Measurements from ENCODE around the gene RYR1.
"Not testable (repeated sequence)": the region's sequence is repeated elsewhere in the genome, so short reads cannot be mapped to it uniquely, and the experiment has no call there.

The RYR1 gene

DNA sequence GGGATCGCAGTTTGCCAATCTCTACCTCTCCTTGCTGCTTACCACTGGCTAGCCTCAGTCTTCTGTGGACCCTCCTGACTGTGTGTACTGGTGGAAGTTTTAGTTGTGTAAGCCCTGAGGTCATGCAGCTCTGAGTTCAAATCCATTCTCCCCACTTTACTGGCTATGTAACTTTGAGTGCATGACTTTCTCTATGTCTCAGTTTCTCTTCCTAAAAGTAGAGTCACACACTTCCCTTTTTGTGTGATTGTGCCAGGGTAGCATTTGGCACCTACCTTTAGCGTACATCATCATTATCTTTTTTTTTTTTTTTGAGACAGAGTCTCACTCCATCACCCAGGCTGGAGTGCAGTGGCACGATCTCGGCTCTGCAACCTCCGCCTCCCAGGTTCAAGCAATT is 113.9 kb downstream of the RYR1 start:
- H3K27ac ChIP-seq, result no peak overlapping the region
- TF ChIP-seq, protein P1, sequence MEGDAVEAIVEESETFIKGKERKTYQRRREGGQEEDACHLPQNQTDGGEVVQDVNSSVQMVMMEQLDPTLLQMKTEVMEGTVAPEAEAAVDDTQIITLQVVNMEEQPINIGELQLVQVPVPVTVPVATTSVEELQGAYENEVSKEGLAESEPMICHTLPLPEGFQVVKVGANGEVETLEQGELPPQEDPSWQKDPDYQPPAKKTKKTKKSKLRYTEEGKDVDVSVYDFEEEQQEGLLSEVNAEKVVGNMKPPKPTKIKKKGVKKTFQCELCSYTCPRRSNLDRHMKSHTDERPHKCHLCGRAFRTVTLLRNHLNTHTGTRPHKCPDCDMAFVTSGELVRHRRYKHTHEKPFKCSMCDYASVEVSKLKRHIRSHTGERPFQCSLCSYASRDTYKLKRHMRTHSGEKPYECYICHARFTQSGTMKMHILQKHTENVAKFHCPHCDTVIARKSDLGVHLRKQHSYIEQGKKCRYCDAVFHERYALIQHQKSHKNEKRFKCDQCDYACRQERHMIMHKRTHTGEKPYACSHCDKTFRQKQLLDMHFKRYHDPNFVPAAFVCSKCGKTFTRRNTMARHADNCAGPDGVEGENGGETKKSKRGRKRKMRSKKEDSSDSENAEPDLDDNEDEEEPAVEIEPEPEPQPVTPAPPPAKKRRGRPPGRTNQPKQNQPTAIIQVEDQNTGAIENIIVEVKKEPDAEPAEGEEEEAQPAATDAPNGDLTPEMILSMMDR (conservative IDR thresholded peaks at IDR 0.05), result no peak

DNA sequence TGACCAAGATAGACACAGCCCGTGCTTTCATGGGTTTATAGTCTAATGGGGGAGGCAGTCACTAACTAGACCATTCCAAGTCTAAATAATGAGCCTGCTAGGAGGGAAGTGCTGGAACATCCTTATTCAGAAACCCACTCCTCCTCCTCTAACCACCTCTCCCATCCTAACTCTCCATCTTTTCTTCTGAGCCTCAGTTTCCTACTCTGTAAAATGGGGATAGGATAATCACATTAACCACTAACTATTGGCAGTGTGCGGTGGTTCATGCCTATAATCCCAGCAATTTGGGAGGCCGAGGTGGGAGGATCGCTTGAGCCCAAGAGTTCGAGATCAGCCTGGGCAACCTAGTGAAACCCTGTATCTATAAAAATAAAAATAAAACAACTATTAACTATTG is 115.6 kb downstream of the RYR1 start:
- H3K27ac ChIP-seq, result no peak overlapping the region
- TF ChIP-seq, protein P1 (conservative IDR thresholded peaks at IDR 0.05), result no peak

DNA sequence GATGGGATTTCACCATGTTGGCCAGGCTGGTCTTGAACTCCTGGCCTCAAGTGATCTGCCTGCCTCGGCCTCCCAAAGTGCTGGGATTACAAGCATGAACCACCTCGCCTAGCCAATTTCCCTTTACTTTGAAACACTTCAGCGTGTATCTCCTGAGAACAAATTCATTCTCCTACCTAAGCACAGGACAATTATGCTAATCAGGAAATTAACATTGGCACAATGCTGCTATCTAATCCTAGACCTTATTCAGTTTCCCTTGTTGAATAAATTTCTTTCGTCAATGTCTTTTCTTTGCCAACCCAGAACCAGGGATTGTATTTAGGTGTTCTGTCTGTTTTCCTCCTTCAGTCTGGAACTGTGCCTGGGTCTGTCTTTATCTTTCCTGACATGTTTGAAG is 116.5 kb downstream of the RYR1 start:
- H3K27ac ChIP-seq, result no peak overlapping the region
- TF ChIP-seq, protein P1 (conservative IDR thresholded peaks at IDR 0.05), result no peak

DNA sequence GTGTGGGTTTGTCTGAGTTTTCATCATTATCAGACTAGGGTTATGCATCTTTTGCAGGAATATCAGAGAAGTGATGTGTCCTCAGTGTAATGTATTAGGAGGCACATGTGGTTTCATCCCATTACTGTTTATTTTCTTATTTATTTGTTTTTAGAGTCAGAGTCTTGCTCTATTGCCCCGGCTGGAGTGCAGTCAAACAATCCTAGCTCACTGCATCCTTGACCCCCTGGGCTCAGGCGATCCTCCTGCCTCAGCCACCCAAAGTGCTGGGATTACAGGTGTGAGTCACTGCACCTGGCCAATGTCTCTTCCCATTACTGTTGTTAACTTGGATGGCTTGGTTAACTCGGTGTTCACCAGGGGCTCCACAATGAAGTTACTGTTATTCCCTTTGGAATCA is 116.9 kb downstream of the RYR1 start:
- TF ChIP-seq, protein P1 (conservative IDR thresholded peaks at IDR 0.05), result no peak
- no peak overlapping the region for H3K27ac ChIP-seq

DNA sequence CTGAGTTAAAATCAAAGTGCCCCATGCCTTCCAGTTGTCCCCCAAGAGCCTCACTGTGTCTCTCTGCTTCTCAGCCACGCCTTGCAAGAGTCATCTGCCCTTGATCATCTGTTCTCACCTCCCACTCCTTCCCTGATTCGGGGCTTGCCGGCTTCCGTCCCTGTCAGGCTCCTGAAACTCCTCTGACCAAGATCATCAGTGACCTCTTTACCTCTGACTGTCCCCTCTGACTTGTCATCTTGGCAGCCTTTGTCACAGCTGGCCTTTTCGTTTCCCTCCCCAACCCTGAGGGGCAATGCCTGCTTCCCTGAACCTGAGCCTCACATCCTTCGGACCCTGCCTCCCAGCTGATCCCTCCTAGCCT is 117.9 kb downstream of the RYR1 start:
- TF ChIP-seq, protein P1 (conservative IDR thresholded peaks at IDR 0.05), result no peak
- H3K27ac ChIP-seq, result no peak overlapping the region

DNA sequence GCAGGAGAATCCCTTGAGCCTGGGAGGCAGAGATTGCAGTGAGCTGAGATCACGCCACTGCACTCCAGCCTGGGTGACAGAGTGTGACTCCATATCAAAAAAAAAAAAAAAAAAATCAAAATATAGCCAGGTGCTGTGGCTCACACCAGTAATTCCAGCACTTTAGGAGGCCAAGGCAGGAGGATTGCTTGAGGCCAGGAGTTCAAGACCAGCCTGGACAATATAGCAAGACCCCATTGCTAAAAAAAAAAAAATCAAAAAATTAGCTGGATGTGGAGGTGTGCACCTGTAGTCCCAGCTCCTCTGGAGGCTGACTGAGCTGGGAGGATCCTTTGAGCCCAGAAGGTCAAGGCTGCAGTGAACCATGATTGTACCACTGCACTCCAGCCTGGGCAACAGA is 119.7 kb downstream of the RYR1 start:
- H3K27ac ChIP-seq, result not testable (repeated sequence)

DNA sequence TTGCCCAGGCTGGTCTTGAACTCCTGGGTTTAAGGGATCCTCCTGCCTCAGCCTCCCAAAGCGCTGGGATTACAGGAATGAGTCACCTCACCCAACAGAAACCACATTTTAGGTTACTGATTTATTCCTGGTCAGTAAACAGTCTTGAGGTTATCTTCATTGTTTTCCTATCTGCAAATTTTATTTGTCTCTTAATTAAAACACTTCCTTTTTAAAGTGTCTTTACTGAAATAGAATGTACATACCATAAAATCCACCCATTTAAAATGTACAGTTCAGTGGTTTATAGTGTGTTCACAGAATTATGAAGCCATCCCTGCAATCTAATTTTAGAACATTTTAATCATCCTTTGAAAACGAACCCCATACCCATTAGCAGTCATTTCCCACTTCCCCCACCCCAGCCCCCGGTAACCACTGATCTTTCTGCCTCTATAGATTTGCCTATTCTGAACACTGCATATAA is 121.2 kb downstream of the RYR1 start:
- H3K27ac ChIP-seq, result no peak overlapping the region
- TF ChIP-seq, protein P1 (conservative IDR thresholded peaks at IDR 0.05), result no peak

DNA sequence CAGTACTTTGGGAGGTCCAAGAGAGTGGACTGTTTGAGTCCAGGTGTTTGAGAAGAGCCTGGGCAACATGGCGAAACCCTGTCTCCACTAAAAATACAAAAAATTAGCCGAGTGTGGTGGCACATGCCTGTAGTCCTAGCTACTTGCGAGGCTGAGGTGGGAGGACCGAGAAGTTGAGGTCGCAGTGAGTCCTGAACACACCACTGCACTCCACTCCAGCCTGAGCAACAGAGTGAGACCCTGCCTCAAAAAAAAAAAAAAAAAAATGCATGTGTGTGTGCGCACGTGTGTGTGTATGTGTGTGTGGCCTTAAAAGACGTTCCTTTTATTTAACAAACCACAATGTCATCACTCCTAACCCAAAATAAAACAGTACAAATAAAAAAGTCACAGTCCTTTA is 121.7 kb downstream of the RYR1 start:
- H3K27ac ChIP-seq, result no peak overlapping the region
- TF ChIP-seq, protein P1 (conservative IDR thresholded peaks at IDR 0.05), result no peak

Data from VCaP (cell line).